Brain microvascular endothelial cell (primary cell): ENCODE measurements around the gene CHN2.

Source experiments
- DNase-seq: peaks from one replicate; pipeline ENCODE4 v3.0.0-alpha.2; 2020
- H3K27ac ChIP-seq: fragments of 250-450 bp; sonication (Bioruptor Pico); 2 replicates; pipeline ENCODE4 v1.5.1; 2020; ENCODE audit warnings: mild to moderate bottlenecking, moderate library complexity
- H3K27me3 ChIP-seq: fragments of 250-450 bp; sonication (Bioruptor Pico); replicated peaks from 2 replicates; pipeline ENCODE4 v1.5.1; 2020; ENCODE audit warnings: mild to moderate bottlenecking
- H3K36me3 ChIP-seq: fragments of 250-450 bp; sonication (Bioruptor Pico); replicated peaks from 2 replicates; pipeline ENCODE4 v1.5.1; 2020; ENCODE audit warnings: mild to moderate bottlenecking
- H3K4me3 ChIP-seq: 2 replicates; pipeline ENCODE4 v1.5.1; 2011; ENCODE audit warnings: low read depth, mild to moderate bottlenecking, control low read depth, low read length, moderate library complexity
- CTCF ChIP-seq: IDR thresholded peaks from 2 replicates; pipeline ENCODE4 v1.5.1; 2011; ENCODE audit warnings: low read depth, mild to moderate bottlenecking, moderate library complexity, low read length, control low read depth, inconsistent platforms; ENCODE audit errors: missing control alignments
- in situ Hi-C: cut with HindIII; loops from 2 replicates; pipeline ENCODE4 v1.10.0; 2017; ENCODE audit warnings: low sequenced_read_pairs, low pct_ligation_motif_present

Gene CHN2

GRCh38 chr7:29480451-29480850 lies 285.9 kb downstream of the CHN2 start:
- H3K27me3 ChIP-seq: no peaks in the 10 kb centered on the region
- no peak for TF ChIP-seq CTCF
- no peak for DNase-seq
- in situ Hi-C loops: no loop called here
- no peaks in the 10 kb centered on the region for H3K36me3 ChIP-seq
- H3K4me3 ChIP-seq: no peak overlapping the region
- H3K27ac ChIP-seq: no peak overlapping the region

- no peak for TF ChIP-seq CTCF
- Histone ChIP-seq H3K27ac (no peak overlapping the region), H3K36me3 (no peaks in the 10 kb centered on the region), H3K27me3 (no peaks in the 10 kb centered on the region), H3K4me3 (no peak overlapping the region)
- in situ Hi-C loops: no loop called here
- DNase-seq: no peak
Observed at GRCh38 chr7:29480934-29481651, 286.5 kb downstream of the CHN2 start.

GRCh38 chr7:29482056-29482455 lies 287.5 kb downstream of the CHN2 start:
- H3K27ac ChIP-seq: no peak overlapping the region
- no peak overlapping the region for H3K4me3 ChIP-seq
- no peak for TF ChIP-seq CTCF
- in situ Hi-C loops: no loop called here
- DNase-seq: no peak
- no peaks in the 10 kb centered on the region for H3K36me3 ChIP-seq
- H3K27me3 ChIP-seq: no peaks in the 10 kb centered on the region

GRCh38 chr7:29483219-29484104 lies 288.9 kb downstream of the CHN2 start:
- no peak overlapping the region for H3K27ac ChIP-seq
- H3K27me3 ChIP-seq: no peaks in the 10 kb centered on the region
- no peak for TF ChIP-seq CTCF
- H3K36me3 ChIP-seq: no peaks in the 10 kb centered on the region
- no peak for DNase-seq
- H3K4me3 ChIP-seq: no peak overlapping the region
- in situ Hi-C loops: no loop called here

- no peak overlapping the region for H3K4me3 ChIP-seq
- H3K27ac ChIP-seq: no peak overlapping the region
- no peaks in the 10 kb centered on the region for H3K36me3 ChIP-seq
- no peaks in the 10 kb centered on the region for H3K27me3 ChIP-seq
- in situ Hi-C loops: no loop called here
- TF ChIP-seq CTCF: no peak
- no peak for DNase-seq
Observed at GRCh38 chr7:29484280-29484679, 289.7 kb downstream of the CHN2 start.
